ENCODE measurements around the gene ZNF28.
"Not testable (repeated sequence)": the region's sequence is repeated elsewhere in the genome, so short reads cannot be mapped to it uniquely, and the experiment has no call there.

ZNF28 gene

DNA sequence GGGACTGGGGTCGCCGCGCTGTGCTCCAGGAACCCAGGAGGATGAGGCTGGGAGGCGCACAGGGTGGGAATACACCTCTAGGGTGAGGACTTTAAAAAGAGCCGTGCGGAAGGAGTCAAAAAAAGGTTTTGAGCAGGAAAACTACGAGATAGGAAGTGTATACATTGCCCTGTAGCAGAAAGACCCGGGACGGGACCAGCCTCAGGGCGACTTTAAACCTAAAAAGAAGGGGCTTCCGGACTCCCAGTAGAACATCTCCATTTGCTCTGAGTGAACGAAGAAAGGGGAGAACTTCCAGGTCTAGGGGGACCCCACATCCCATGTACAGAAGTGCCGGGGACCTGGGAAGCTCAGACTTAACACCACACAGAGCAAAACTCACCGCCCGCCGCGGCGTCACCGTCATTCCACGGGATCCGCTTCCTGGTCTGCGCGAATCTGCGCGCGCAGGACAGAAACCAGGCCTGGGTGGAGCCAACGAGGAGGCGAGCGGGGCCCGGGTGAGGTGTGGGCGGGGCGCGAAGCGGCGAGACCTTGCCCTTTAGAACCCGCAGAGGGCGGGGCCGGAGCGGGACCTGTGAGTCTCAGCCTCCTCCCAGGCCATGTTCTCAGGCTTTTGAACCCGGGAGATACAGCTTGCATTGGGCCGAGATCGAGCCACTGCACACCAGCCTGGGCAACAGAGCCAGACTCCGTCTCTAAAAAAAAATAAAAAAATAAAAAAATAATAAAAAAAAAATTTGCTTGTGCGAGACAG lies at the start of gene ZNF28:
Gene ZNF28, minus strand, starts transcription at position 430 of the 757 bp plus-strand sequence. CDS start 3,675 bp downstream, outside the sequence.
- DNase-seq = peak; percentile 16 to 30 (median 22)

DNA sequence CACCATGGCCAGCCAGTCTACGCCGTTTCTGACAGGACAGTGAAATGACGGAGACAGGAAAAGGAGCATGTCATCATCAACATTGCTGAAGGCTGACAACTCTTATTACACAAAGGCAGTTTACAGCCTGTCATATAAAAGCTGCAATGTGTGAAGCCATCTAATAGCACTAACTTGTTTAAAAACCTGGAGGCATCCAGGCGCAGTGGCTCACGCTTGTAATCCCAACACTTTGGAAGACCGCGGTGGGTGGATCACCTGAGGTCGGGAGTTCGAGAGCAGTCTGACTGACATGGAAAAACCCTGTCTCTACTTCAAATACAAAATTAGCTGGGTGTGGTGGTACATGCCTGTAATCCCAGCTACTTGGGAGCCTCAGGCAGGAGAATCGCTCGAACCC lies 46.6 kb upstream of the ZNF28 start:
- DNase-seq = not testable (repeated sequence)

GRCh38 chr19:52857378-52858191 lies 36.2 kb upstream of the ZNF28 start, which contains the start of gene ZNF468:
Gene ZNF468, minus strand, starts transcription at chr19:52857619. Its CDS starts 3,347 bp downstream, at chr19:52854272.
- peak; percentile 29 to 49 (median 43) for DNase-seq

GRCh38 chr19:52856540-52857377 lies 35.3 kb upstream of the ZNF28 start:
- DNase-seq = not testable (repeated sequence)

DNA sequence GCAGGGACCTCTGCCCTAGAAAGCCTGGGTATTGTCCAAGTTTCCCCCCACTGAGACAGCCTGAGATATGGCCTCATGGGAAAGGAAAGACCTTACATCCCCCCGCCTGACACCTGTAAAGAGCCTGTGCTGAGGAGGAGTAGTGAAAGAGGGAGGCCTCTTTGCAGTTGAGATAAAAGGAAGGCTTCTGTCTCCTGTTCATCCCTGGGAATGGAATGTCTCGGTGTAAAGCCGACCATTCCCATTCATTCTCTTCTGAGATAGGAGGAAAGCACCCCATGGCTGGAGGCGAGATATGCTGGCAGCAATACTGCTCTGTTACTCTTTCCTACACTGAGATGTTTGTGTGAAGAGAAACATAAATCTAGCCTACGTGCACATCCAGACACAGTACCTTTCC lies 25.9 kb upstream of the ZNF28 start:
- DNase-seq = not testable (repeated sequence)

DNA sequence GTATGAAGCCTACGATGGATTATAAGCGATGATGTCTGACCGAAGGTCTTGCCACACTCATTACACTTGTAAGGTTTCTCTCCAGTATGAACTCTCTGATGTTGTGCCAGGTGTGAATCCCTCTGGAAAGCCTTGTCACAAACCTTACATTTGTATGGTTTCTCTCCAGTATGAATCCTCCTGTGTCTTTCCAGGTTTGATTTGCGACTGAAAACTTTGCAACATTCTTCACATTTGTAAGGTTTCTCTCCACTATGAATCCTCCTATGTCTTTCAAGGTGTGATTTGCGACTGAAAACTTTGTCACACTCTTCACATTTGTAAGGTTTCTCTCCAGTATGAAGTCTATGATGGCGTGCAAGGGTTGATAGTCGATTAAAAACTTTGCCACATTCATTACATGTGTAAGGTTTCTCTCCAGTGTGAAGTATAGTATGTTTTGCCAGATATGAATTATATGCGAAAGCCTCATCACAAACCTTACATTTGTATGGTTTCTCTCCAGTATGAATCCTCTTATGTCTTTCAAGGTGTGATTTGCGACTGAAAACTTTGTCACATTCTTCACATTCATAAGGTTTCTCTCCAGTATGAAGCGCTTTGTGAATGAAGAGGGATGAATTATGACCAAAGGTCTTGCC lies 19.5 kb upstream of the ZNF28 start:
- DNase-seq = not testable (repeated sequence)

- not testable (repeated sequence) for DNase-seq
Observed at GRCh38 chr19:52834289-52834688, 12.9 kb upstream of the ZNF28 start.

- DNase-seq = not testable (repeated sequence)
Observed at GRCh38 chr19:52833541-52833940, 12.1 kb upstream of the ZNF28 start.

DNA sequence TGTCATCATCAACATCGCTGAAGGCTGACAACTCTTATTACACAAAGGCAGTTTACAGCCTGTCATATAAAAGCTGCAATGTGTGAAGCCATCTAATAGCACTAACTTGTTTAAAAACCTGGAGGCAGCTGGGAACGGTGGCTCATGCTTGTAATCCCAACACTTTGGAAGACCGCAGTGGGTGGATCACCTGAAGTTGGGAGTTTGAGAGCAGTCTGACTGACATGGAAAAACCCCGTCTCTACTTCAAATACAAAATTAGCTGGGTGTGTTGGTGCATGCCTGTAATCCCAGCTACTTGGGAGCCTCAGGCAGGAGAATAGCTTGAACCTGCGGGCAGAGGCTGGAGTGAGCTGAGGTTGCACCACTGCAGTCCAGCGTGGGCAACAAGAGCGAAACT lies 8.4 kb upstream of the ZNF28 start:
- not testable (repeated sequence) for DNase-seq

DNA sequence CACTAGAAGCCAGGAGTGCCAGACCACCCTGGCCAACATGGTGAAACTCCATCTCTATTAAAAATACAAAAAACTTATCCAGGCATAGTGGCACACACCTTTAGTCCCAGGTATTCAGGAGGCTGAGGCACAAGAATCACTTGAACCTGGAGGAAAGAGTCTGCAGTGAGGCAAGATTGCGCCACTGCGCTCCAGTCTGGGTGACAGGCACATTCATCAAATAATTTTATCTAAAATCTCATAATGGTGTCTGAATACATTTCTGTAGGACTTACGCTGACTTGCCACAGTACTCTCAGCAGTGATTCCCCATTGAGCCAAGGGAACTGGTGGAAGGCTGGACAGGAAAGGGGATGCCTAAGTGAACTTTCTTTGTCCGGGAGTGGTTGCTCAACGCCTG lies 4.3 kb upstream of the ZNF28 start:
- no peak for DNase-seq

- DNase-seq = no peak
Observed at GRCh38 chr19:52823676-52824075, 2.2 kb upstream of the ZNF28 start.

- peak in 1 of 4 experiments; percentile 5 for DNase-seq
Observed at GRCh38 chr19:52820472-52821203, 795 bp downstream of the ZNF28 start.

DNA sequence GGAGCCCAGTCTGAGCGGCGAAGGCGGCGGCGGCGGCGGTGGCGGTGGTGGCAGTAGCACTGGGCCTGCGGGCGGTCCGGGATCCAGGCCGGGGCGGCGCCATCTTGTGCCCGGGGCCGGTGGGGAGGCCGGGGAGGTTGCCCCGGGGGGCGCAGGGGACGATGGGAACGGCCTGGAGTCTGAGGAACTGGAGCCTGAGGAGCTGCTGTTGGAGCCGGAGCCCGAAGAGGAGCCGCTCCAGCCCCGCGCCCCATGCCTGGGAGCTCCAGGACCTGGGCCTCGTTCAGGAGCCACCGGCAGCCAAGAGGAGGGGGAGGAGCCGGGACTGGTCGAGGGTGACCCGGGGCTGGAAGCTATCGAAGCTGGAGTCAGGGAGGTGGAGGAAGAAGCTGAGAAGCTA lies 11.6 kb downstream of the ZNF28 start:
- DNase-seq = no peak

DNA sequence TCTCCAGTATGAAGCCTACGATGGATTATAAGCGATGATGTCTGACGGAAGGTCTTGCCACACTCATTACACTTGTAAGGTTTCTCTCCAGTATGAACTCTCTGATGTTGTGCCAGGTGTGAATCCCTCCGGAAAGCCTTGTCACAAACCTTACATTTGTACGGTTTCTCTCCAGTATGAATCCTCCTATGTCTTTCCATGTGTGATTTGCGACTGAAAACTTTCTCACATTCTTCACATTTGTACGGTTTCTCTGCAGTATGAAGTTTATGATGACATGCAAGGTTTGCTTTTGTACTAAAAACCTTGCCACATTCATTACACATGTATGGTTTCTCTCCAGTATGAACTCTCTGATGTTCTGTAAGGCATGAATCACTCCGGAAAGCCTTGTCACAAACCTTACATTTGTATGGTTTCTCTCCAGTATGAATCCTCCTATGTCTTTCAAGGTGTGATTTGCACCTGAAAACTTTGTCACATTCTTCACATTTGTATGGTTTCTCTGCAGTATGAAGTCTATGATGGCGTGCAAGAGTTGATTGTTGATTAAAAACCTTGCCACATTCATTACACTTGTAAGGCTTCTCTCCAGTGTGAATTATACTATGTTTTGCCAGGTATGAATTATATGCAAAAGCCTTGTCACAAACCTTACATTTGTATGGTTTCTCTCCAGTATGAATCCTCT lies 21.3 kb downstream of the ZNF28 start:
- not testable (repeated sequence) for DNase-seq

DNA sequence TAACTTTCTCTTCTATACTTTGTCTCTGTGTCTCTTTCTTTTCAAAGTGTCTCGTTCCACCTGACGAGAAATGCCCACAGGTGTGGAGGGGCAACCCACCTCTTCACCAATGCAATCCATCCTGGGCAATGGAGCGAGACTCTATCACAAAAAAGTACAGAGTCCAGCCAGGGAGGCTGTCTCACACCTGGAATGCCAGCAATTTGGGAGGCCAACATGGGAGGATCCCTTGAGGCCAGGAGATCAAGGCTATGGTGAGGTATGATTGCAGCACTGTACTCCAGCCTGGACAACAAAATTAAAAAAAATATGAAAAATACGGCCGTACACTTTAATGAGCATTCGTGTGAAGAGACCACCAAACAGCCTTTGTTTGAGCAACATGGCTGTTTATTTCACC lies 32.0 kb downstream of the ZNF28 start:
- no peak for DNase-seq

- DNase-seq = peak; percentile 55 to 67 (median 64)
Observed at GRCh38 chr19:52786464-52787354, 34.7 kb downstream of the ZNF28 start, which contains the start of gene ZNF600. Gene ZNF600, minus strand, starts transcription at chr19:52786791. Its CDS starts 7,903 bp downstream, at chr19:52778888.

GRCh38 chr19:52786078-52786463 lies 35.4 kb downstream of the ZNF28 start:
- peak in 1 of 4 experiments; percentile 2 for DNase-seq

GRCh38 chr19:52785506-52785905 lies 35.9 kb downstream of the ZNF28 start:
- no peak for DNase-seq

DNA sequence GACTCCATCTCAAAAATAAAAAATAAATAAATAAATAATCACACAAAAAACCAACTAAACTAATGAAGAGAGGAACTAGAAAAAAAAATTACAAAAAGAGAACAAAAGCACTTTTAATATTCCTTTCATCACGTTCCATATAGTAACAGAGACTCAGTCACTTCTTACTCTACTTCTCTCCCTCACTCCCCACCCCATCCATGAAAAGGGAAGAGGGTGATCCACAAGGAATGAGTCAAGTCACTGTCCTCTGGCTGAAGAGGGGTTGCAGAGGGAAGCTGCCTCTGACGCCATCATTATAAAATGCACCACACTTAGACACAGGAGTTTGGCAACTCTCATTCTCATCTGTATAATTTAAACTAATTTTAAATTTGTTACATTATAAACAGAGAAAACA lies 38.6 kb downstream of the ZNF28 start:
- not testable (repeated sequence) for DNase-seq

GRCh38 chr19:52778811-52779210 lies 42.6 kb downstream of the ZNF28 start:
- DNase-seq = no peak

All from activated CD4-positive, CD25-positive, alpha-beta regulatory T cell (primary cell).